NCI-H82 (cell line): ENCODE measurements around the gene BIRC5.

Source experiments
- DNase-seq: peaks from one replicate; lab custom pipeline; 2025; lab: John Stamatoyannopoulos, UW

Gene BIRC5

DNA sequence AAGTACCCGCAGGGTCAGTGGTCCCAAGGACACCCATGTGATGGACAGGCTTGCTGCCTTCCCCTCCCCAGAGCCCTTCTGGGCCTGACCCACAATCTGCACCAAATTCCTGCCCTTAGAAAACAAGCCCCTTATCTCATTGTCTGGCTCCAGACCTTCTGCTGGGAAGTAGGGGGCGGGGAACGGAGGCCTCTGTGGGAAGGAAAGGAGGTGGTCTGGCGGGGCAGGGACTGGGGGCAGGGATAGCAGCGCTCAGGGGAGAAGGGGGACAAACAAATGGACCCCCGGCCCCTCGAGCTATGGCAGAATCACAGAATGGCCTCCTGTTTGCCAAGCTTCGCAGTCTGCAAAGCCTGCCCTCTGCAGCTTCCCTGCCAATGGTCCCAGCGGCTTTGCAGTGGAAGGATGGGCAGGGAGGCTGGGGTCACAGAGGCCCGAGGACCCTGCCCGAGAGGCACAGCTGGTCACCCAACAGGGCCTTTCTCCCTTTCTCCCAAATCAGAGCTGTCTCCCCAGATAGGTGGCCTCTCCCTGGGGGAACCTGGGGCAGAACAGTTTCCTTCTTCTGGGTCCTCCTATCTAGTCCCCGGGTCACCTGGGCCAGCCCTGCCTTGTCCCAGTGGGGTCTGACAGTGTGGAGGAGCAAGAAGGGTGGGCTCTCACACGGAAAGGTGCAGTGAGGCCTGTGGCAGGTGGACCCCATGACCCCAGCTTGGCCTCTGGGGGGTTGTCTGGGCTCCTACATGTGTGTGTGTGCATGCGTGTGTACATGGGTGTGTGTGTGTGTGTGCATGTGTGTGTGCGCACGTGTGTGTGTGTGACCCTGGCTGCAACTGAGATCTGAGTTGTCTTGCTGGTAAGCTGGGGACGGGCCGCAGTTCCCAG is 42.9 kb downstream of the BIRC5 start:
- DNase-seq, result peak; percentile 21

DNA sequence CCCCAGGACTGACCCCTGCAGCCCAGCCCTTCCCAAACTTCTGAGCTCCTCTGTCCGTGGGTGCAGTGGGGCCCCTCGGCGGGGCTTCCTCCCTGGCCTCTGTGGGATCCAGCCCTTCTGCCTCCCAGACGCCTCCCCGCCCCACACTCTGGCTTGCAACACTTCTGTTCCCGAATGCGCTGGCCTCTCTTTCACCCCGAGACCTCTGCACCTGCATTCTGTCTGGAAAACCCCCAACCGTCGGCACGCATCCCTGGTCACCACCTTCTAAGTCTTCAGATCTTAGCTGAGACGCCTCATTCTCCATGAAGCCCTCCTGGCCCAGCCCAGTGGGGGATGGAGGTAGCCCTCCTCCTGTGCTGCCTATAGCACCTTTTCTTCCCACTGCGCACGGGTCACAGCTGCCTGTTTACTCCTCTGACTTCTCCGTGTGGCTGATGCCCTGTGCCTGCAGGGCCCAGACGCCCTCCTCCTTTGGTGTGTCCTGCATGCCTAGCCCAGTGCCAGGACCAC is 43.8 kb downstream of the BIRC5 start:
- no peak for DNase-seq

DNA sequence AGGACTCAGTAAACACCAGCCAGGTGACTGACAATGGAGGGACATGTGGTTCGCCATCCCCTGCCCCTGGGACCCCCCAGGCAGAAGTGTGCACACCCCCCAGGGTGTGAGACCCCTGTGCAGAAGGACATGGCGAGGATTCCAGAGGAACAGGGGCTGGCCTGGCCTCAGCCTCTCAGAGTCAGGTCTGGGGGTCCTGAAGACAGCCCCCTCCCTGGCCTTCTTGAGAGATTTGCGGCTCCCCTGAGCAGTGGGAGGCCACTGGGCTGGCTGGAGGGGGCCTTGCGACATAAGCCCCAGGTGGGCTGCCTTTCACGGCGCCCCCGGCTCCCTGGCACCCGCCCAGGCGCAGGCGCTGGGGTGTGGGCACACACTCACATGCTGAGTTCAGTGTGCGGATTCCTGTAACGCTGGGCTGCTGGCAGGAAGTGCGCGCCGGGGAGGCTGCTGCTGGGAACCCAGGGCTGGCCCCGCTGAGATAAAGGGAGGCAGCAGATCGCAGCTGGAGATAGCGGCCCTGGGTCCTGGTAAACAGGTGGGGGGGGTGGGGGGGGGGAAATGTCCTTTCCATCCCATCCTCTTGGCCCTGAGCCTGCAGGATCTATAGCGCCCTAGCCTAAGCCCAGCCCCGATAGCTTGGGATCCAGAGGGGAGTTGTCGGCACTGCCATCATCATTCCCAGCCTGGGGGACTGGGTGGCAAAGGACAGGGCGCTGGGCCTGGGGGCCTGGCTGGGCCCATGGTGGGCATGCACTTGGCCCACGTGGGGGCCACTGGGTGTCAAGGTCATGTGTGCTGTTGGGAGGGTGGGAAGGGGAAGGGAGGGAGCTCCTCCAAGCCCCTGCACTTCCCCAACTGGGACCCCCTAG is 44.5 kb downstream of the BIRC5 start:
- DNase-seq, result no peak

DNA sequence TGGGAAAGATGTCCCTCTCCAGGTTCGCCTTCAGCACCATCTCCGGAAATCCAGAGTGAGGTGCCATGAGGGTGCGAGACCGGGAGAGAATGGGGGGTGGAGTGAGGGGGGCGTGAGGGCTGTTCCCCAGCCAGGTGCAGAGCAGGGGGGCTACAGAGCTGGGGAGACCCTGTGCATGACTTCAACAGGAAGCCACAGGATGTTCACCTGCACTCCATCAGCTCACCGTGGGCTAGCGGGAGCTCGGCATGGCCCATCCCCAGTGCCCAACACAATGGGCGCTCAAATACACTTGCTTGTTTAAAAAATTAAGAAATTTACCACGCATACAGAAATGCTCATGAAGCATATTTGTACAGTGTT is 45.1 kb downstream of the BIRC5 start:
- no peak for DNase-seq

DNA sequence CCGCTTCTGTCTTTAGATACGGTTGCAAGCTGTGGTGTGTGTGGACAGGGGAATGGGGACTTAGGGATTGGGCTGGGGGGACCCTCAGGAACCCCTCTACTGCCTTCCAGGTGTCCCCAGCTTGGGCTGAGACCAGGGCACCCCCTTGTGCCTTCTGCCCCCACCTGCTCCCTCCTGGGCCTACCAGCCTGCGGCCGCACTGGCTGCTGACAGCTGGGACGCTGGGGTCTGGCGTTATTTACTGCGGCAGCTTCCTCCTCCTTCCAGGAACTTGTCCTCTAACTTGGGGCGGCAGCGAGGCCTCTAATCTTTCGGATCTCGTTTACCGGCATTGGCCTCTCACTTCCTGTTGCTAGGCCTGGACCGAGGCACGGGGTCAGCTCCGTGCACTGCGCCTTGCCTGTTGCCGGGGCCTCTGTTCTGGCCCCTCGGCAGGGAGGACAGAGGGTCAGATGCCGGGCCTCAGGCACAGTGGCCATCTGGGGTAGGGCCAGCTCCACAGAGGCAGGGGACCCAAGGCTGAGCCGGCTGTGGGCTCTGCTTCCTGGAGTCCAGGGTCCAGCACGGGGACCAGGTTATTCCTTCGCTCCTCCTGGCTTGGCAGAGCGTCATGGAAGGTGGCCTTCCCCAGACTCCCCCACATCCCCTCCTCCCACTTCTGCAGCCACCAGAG is 49.1 kb downstream of the BIRC5 start:
- no peak for DNase-seq

DNA sequence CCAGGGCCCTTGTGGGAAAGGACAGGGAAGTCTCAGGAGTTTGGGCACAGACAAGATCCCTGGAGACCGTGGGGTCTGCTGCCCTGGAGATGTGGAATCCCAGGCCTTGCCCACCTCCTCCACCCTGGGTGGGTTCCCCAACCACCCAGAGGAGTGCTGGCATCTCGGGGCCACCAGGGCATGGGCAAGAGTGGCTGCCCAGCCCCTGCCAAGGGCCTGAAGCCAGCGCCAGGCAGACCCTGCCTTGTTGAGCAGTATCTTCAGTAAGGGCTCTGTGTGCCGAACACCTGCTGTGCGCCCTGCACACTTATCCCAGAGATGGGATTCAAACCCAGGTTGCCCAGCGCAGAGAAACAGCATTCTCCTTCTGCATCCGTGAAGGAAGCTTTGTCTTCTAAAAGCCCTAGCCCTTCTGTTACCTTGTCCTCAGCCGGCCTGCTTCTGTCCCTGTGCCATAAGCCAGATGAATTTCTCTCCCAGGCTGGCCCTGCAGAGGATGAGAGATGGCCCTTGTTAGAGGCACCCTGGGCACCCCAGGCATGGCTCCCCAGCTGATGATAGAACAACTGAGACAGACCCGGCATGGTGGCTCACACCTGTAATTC is 49.8 kb downstream of the BIRC5 start:
- no peak for DNase-seq

DNA sequence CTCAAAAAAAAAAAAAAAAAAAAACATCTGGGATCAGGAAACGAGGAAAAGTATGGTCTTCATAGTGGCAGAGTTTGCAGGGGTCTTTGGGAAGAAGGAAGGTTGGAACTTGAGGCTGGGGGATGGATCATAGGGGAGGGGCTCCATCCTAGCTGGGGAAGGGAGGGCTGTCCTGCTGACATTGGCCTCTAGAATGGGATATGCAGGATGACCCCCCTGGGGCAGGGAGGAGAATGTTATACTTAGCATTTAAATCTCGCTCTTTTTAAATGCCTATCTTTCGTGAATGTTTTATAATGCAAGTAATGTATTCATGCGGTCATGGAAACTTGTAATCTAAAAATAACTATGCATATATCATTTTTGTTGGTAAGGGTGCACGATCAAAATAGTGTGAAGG is 50.5 kb downstream of the BIRC5 start:
- DNase-seq, result no peak

DNA sequence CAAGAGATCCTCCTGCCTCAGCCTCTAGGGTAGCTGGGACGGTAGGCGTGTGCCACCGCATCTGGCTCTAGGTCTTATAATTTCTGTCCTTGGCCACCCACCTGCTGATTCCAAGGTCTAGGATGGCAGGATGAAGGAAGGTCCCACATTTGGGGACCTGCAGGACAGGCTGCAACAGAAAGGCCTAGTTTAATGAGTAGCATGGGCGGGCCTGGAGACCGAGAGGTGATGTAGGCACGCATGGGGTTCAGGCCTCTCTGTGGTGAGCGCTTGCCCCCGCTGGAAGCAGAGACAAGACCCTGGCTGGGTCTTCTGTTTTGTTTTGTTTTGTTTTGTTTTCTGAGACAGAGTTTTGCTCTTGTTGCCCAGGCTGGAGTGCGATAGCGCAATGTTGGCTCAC is 51.1 kb downstream of the BIRC5 start:
- no peak for DNase-seq

DNA sequence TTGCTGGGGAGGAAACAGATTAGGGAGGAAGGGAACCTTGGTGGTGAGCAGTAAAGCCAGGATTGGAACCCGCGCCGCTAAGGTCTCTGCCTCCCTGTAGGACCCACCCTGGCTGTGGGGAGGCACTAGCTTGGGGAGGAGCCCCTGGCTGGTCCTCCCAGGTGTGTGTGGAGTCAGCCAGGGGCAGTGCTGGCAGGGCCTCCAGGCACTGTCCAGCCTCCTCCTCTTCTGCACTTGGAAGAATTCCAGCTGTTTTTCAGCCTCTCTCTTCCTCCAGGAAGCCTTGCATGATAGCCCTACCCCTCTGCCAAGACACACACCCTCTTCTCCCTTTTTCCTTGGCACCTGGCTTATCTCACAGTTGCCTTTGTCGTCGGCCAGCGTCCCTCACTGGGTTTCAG is 52.2 kb downstream of the BIRC5 start:
- DNase-seq, result no peak

DNA sequence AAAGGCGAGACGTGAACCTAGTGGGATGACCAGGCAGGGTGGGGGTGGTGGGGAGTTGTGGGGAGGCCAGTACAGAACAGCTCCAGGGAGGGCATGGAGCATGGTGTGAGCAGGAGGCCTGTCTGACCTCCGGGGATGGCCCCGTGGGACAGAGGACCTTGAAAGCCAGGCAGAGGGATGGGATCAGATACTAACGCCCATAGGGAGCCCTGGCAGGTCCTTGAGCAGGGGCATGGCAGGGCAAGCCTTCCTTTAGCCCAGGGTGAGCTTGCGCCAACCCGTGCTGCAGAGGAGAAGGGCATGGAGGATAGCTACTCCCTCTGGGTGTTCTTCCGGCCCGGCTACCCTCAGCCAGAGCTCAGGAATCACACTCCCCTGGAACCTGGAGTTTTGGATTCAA is 52.7 kb downstream of the BIRC5 start:
- no peak for DNase-seq

DNA sequence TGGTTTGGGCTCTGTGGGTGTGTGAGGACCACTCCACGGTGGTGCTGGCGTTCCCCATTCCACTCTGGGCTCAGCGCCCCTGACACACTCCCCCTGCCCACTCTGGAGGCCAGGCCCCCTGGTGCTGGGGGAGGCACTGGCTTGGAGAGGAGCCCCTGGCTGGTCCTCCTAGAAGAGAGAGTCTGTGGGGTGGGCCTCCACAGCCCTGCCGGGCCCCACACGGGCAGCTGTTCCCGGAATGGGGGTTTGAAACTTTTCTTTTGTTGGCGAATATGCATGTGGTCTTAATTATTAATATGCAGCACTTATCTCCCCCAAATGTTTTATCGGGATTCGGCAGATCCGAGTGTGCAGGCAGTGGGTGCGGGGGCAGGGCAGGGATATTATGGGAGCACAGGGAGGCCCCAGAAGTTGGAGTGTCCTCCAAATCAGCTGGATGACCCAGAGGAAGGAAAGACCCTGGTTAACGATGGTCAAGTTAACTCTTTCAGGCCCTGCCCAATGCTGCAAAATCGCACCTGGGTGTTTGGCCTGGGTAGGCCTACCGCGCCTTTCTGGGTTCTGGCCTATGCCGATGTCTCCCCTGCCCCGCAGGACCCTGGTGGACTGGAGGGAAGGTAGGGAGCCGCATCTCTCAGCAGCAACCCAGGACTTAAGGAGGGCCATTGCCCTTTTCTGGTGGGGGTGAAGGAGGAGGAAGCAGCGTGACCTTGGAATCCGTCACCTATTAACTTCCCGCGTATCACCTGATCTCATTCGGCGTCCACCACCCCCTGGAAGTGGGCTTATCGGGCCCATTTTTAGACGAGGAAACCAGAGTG is 53.4 kb downstream of the BIRC5 start:
- DNase-seq, result no peak

DNA sequence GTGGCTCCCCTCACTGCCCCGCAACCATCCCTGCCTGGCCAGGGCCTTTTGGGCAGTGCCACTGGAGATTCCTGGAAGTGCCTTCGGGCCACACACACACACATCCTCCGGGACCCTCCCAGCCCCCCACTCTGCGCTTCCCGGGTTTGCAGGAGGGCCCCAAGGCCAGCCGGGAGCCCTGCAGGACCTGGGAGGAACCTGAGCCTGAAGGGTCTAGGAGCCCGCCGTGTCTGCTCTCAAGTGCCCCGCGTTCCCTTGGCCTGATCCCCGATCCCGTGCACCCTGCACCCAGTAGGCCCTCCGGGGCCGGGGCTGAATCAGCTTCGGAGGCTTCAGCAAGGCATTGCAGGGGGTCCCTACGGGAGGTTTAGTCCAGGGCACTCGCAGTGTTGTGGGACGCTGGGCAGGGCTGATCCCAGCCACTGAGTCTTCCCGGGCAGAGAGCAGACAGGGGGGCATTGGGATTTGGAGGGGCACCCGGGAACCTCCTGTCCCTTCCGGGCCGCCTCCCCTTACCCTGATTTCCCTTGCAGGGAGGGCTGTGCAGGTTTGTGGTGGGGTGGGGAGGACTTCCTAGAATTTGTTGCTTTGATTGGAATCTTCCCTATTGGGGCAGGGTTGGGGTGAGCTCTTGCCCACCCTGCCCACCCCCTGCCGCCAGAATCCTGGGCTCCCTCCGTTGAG is 54.3 kb downstream of the BIRC5 start:
- DNase-seq, result no peak

DNA sequence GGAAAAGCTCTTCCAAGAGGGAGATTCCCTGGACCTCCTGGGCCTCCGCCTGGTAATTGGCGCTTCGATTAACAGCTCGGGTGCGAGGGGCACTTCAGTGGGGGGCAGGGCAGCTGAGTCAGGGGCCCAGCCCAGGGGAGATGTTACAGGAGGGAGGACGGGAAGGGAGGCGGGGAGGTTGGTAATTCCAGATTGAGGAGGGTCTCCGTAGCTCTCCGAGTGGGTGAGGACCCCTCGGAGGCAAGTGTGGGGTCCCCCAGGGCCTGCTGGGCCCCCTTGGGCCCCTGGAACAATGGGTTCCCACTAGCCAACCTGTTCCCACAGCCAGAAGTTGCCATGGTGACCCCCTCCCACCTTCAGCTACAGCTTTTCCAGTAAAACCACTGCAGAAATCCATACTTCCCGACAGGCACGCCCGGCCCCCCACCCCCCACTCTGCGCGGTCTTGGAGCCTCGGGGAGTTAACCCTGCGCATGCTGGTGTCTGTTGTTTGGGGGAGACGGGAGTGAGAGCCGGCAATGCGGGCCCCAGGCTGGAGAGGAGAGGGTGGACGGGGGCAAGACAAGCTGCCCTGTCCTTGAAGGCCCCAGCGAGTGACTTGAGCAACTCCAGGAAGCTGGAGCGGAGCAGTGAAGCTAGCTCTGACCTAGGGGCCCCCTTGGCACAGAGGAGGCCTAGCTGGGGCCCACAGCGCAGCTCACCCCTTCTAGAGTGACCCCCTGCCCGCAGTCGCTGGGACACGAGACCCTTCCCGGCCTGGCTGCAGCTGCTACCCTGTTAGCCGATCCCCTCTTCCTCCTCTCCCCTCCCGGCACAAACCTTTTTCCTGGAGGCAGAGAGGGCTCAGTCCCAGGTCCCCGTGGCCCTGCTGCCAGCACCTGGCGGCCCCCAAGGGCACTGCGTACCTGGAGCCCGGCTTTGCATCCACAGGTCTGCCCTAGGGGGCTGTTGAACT is 55.2 kb downstream of the BIRC5 start:
- DNase-seq, result no peak

DNA sequence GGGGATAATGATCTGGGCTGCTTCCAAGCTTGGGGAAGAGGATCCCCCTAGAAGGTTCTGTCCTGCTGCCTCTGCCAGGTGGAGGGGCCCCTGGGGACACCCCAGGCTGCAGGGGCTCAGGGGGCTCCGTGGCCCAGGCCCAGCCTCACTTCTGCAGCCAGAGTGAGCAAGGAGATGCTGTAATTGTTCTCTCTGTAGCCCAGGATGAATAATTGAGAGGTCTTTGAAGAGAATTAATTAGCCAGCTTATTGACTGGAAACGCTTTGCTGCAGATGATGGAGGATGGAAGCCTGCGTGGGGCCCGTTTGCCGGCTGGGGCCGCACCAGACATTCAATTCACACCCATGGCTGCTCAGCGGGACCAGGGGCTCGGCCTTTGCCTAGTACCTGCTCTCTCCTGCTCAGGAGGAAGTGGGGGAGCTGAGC is 55.9 kb downstream of the BIRC5 start:
- DNase-seq, result no peak

DNA sequence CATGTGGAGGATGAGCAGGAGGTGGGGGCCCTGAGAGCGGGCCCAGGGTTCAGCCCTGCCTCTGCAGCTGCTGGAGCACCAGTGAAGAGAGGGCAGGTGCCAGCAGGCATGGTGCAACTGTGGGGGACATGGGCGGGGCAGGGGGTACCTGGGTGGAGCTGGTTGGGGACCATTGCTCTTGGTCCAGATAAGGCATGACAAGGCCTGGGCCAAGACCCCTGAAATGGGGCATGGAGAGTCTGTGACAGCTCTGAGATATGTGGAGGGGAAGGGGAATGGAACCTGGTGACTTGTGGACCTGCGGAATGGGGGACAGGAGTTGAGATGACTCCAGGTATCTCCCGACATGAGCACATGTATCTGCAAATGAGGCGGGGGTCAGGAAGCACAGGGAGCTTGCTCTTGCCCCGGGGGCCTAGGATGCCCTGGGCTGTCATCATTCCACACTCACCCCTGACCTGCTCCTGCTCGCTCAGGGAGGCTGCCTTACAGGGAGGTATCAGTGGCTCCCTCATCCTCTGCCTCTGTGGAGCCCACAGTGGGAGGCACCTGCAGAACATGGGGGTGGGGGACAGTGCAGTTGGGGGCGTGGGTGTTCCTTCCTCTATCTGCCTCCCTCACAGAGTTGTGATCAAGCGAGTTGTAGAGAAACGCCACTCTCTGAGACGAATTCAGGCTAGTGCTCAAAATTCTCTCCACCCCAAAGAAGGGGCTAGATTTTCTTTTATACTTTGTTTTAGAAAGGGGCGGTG is 57.5 kb downstream of the BIRC5 start:
- DNase-seq, result no peak

DNA sequence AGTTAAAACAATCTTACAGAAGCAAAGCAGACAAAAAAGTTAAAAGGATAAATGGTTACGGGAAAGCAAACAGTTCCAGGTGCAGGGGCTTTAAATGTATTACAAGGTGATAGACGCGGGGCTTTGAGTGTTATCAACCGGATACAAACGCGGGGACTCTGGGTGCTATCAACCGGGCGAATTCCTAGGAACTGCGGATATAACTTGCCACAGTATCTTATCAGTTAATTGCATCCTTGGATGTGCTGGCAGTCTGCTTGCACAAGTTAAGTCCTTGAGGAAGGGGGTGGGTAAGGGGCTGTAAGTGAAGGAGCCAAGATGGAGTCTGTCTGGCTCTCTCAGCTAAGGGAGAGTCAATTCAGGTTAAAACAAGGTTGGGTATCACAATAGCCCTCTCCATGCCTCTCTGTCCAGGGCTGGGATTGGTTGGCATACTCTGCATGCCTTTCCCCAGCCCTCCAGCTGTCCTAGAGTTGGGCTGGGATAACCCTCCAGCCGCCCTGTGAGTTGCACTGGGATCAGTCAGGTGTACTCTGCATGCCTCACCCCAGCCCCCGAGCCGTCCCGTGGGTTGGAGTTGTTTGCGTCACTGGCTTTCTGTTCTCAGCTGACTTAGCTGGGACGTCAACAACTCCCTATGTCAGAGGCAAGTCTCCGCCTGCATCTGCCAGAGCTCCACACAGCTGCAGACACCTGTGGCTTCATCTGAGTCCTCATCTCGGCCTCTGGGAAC is 58.3 kb downstream of the BIRC5 start:
- no peak for DNase-seq

DNA sequence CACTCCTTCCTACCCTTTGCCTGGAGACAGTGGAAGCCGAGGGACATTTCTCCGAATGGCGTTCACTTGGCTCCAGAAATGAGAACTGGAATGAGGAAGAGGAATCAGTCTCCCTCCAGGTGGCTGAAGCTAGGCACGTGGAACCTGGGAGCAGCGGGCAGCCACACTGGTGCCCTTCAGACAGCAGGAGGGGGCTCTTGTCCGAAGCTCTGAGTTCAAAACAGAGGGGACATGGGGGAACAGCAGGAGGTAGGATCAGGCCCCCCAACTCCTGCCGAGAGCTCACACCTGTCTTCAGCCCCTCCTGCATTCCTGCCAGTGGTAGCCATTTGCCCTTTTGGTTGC is 58.8 kb downstream of the BIRC5 start:
- DNase-seq, result no peak

DNA sequence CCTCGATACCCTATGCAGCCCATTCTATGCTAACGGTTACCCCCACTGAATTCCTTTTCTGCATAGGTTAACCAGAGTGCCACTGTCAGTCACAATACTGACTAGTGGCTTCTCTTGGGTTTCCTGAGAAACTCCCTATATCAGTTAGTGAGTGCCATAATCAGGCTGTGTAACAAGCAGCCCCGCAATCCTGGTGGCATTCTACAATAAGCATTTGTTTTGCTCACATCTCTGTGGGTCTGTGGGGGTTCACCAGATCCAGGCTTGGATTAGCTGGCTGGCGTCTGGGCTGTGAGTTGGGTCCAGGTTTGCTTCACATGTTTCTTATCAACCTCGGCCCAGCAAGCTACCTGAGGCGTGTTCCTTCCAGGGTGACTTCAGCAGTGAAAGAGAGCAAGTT is 59.8 kb downstream of the BIRC5 start:
- DNase-seq, result no peak
